Calu3 (cell line): ENCODE measurements around the gene ANKS1A. TPM values are rescaled to one million over a fixed set of nuclear protein-coding genes. Genes with fewer than 3 reads are reported as not detected.

Source experiments
- BruUV-seq: library from RNA; stranded (reverse); fragments of 400-500 nt; replicated peaks from 2 replicates; lab custom pipeline; 2021; lab: Mats Ljungman, UMichigan
- CTCF ChIA-PET: fragments of 300-600 bp; sonication (Branson Sonifier 250); formaldehyde crosslinking; loops from one replicate; lab custom pipeline; 2022; ENCODE audit warnings: antibody characterized with exemption; lab: Charles Lee
- DNase-seq: peaks from one replicate; pipeline ENCODE4 v3.0.0; 2022
- H3K27ac Mint-ChIP-seq: one replicate; pipeline ENCODE4 v1.8.0; 2022; ENCODE audit warnings: mixed read lengths; ENCODE audit not compliant: unreplicated experiment
- H3K27me3 Mint-ChIP-seq: one replicate; pipeline ENCODE4 v1.8.0; 2022; ENCODE audit warnings: mixed read lengths; ENCODE audit not compliant: unreplicated experiment
- H3K36me3 Mint-ChIP-seq: one replicate; pipeline ENCODE4 v1.8.0; 2022; ENCODE audit warnings: mild to moderate bottlenecking, moderate library complexity, mixed read lengths; ENCODE audit not compliant: insufficient read depth, unreplicated experiment
- H3K4me1 Mint-ChIP-seq: one replicate; pipeline ENCODE4 v1.8.0; 2022; ENCODE audit warnings: mild to moderate bottlenecking, low read depth, mixed read lengths; ENCODE audit not compliant: unreplicated experiment
- H3K4me3 Mint-ChIP-seq: one replicate; pipeline ENCODE4 v1.8.0; 2022; ENCODE audit warnings: mild to moderate bottlenecking, low read depth, moderate library complexity, mixed read lengths; ENCODE audit not compliant: unreplicated experiment
- H3K9me3 Mint-ChIP-seq: one replicate; pipeline ENCODE4 v1.8.0; 2022; ENCODE audit warnings: low read depth, mixed read lengths; ENCODE audit not compliant: unreplicated experiment
- intact Hi-C: fragments of 100-400 bp; cut with micrococcal nuclease; formaldehyde crosslinking; loops from one replicate; pipeline ENCODE4 v1.10.0; 2022; ENCODE audit not compliant: unreplicated experiment
- total RNA-seq: library from RNA; stranded (reverse); gene quantifications from 2 replicates; pipeline ENCODE4 v1.2.3, GENCODE V29; 2022
- TF ChIP-seq, protein P1 (sequence below): fragments of 200-600 bp; IDR thresholded peaks from one replicate; pipeline ENCODE4 v1.8.0; 2022; ENCODE audit warnings: antibody characterized with exemption; ENCODE audit not compliant: unreplicated experiment

ANKS1A gene
- total RNA-seq, 1 experiment from 2014 or later: 60.3 TPM

DNA sequence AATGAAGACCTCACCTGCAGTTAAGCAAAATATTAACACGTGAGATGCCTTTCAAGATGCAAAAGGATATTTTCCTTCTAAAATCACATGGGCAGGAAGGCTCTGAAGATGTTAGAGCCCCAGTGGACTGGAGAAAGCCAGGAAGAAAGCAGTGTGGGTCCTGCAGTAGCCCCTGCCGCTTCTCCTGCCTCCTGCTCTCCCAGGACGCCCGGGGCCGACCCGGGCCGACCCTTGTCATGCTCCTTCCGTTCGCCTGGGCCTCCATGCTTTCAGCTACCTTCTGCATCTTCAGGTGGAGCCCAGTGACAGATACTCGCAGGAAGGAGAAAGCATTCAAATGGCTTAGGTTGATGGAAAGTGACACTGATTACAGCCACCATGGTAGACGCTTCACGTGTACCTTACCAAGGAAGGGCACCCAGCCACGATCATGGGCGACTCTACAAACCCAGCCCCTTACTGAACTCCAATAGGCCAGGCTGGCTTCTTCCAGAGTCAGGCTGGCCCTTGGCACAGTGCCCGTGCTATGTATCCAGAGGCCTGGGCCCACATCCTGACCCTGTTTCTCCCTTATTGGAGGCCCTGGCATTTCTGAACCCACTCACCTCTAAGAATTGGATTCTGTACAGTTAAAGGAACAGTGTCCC lies 183.1 kb downstream of the ANKS1A start:
- no peak for DNase-seq
- intact Hi-C loops: no loop called here
- Mint-ChIP-seq H3K27ac (no peak overlapping the region), H3K36me3 (peaks cover 26% of the 10 kb centered on the region), H3K27me3 (no peaks in the 10 kb centered on the region), H3K9me3 (no peaks in the 10 kb centered on the region), H3K4me1 (peaks cover 10% of the 10 kb centered on the region), H3K4me3 (no peak overlapping the region)
- TF ChIP-seq, protein P1, sequence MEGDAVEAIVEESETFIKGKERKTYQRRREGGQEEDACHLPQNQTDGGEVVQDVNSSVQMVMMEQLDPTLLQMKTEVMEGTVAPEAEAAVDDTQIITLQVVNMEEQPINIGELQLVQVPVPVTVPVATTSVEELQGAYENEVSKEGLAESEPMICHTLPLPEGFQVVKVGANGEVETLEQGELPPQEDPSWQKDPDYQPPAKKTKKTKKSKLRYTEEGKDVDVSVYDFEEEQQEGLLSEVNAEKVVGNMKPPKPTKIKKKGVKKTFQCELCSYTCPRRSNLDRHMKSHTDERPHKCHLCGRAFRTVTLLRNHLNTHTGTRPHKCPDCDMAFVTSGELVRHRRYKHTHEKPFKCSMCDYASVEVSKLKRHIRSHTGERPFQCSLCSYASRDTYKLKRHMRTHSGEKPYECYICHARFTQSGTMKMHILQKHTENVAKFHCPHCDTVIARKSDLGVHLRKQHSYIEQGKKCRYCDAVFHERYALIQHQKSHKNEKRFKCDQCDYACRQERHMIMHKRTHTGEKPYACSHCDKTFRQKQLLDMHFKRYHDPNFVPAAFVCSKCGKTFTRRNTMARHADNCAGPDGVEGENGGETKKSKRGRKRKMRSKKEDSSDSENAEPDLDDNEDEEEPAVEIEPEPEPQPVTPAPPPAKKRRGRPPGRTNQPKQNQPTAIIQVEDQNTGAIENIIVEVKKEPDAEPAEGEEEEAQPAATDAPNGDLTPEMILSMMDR: no peak
- CTCF ChIA-PET: no interaction called here
- BruUV-seq: no TSS peak

- TF ChIP-seq, protein P1: no peak
- no peaks in the 10 kb centered on the region for H3K9me3 Mint-ChIP-seq
- no peak overlapping the region for H3K27ac Mint-ChIP-seq
- intact Hi-C loops: no loop called here
- H3K27me3 Mint-ChIP-seq: no peaks in the 10 kb centered on the region
- DNase-seq: no peak
- no peak overlapping the region for H3K4me3 Mint-ChIP-seq
- CTCF ChIA-PET: no interaction called here
- peaks cover 29% of the 10 kb centered on the region for H3K36me3 Mint-ChIP-seq
- BruUV-seq: no TSS peak
- peaks cover 10% of the 10 kb centered on the region for H3K4me1 Mint-ChIP-seq
These were observed 183.6 kb downstream of the ANKS1A start for GRCh38 chr6:35072698-35073055.

GRCh38 chr6:35073211-35073610 lies 184.2 kb downstream of the ANKS1A start:
- Mint-ChIP-seq H3K27ac (no peak overlapping the region), H3K36me3 (peaks cover 31% of the 10 kb centered on the region), H3K27me3 (no peaks in the 10 kb centered on the region), H3K4me1 (peaks cover 10% of the 10 kb centered on the region), H3K4me3 (no peak overlapping the region), H3K9me3 (no peaks in the 10 kb centered on the region)
- no peak for DNase-seq
- TF ChIP-seq, protein P1: no peak
- CTCF ChIA-PET: no interaction called here
- BruUV-seq: no TSS peak
- intact Hi-C loops: no loop called here

DNA sequence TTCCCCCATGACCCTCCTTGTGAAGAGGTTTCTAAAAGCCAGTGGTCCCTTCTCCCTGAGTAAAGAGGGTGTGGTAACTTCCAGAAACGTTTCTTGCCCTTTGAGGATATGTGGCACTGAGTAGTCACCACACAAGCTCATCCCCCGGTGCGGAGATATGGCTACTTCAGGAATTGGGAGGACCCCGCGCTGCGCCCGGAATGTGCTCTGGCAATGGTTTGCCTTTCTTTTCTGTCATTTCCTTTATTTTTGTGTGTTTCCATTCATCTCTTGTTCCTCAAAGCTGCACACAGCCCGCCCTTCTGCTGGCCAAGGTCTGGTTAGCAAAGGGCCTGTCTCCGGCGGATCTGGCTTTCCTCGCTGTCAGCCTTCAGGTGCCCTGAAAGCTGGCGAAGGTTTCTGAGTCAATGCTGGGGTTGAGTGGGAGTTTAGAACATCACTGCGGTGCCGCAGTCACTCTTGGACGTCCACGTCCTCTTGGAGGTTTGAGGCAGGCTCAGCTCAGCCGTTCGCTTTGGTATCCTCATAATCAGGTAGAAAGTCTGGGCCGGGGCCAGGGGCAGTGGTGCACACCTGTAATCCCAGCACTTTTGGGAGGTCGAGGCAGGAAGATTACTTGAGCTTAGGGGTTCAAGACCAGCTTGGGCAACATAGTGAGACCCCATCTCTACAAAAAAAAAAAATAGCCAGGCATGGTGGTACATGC lies 184.9 kb downstream of the ANKS1A start:
- Mint-ChIP-seq H3K27ac (no peak overlapping the region), H3K27me3 (no peaks in the 10 kb centered on the region), H3K4me3 (no peak overlapping the region), H3K9me3 (no peaks in the 10 kb centered on the region), H3K4me1 (peaks cover 10% of the 10 kb centered on the region), H3K36me3 (peaks cover 31% of the 10 kb centered on the region)
- TF ChIP-seq, protein P1: no peak
- intact Hi-C loops: no loop called here
- no peak for DNase-seq
- CTCF ChIA-PET: interaction anchor here (1.1 kb wide), 1 partner anchor 167 kb away, joined by 3 read pairs; no protein-coding TSS in a partner anchor
- BruUV-seq: no TSS peak
